ENCODE measurements around the gene CSF1. TPM values are rescaled to one million over a fixed set of nuclear protein-coding genes. Genes with fewer than 3 reads are reported as not detected.

CSF1 gene
- polyA plus RNA-seq, 1 donor (not counting 4 experiments of a cell fraction or from before 2014, with no cell fraction given) = 1.8 TPM

- Histone ChIP-seq H3K4me3 (ENCODE audit: control insufficient read depth in 2 of 3, extremely low read depth in 1 of 3, insufficient read depth in 2 of 3, low read depth in 1 of 3, low read length in 3 of 3) (no peak overlapping the region), H2AFZ (ENCODE audit: control insufficient read depth, low read length) (no peak overlapping the region), H3K79me2 (ENCODE audit: control insufficient read depth, insufficient read depth, low read length) (no peaks in the 10 kb centered on the region), H3K4me1 (ENCODE audit: control insufficient read depth, extremely low read depth, insufficient read depth, low read length) (peaks cover 20% of the 10 kb centered on the region), H3K9me3 (ENCODE audit: control insufficient read depth, low read depth, low read length) (no peaks in the 10 kb centered on the region), H3K9me1 (ENCODE audit: control insufficient read depth, extremely low read depth, insufficient read depth, low read length) (no peaks in the 10 kb centered on the region), H3K36me3 (ENCODE audit: control insufficient read depth in 2 of 2, extremely low read depth in 1 of 2, insufficient read depth in 2 of 2, low read length in 2 of 2) (no peaks in the 10 kb centered on the region), H3K9ac (ENCODE audit: control insufficient read depth, extremely low read depth, insufficient read depth, low read length) (no peak overlapping the region), H3K27ac (ENCODE audit: control insufficient read depth, insufficient read depth, low read length) (no peak overlapping the region), H3K4me2 (ENCODE audit: control insufficient read depth, extremely low read depth, insufficient read depth, low read depth, low read length) (no peak overlapping the region), H3K27me3 (ENCODE audit: control insufficient read depth, extremely low read depth, insufficient read depth, low read length) (peaks cover 19% of the 10 kb centered on the region), H4K20me1 (ENCODE audit: control insufficient read depth, extremely low read depth, insufficient read depth, low read length) (no peaks in the 10 kb centered on the region)
- dilution Hi-C loops (cut with MboI; ENCODE audit: extremely low pct_ligation_motif_present, low sequenced_read_pairs) = no loop called here
- no peak for TF ChIP-seq CTCF (optimal IDR thresholded peaks at IDR 0.05 in 1 of 3, IDR thresholded peaks at IDR 0.05 in 1 of 3, conservative IDR thresholded peaks at IDR 0.05 in 1 of 3; ENCODE audit: extremely low read depth in 1 of 3, insufficient read depth in 2 of 3, low read length in 3 of 3)
- TF ChIP-seq EZH2 (IDR thresholded peaks at IDR 0.05; ENCODE audit: low read length) = no peak
- no peak for FAIRE-seq
- no peak for DNase-seq (ENCODE audit: low read depth, low spot score)
Measured at GRCh38 chr1:109889094-109889493, 21.6 kb upstream of the CSF1 start.

GRCh38 chr1:109890115-109890953 lies 20.3 kb upstream of the CSF1 start:
- H3K27me3 ChIP-seq (ENCODE audit: control insufficient read depth, extremely low read depth, insufficient read depth, low read length) = peaks cover 22% of the 10 kb centered on the region
- no peak for DNase-seq (ENCODE audit: low read depth, low spot score)
- no peaks in the 10 kb centered on the region for H3K79me2 ChIP-seq (ENCODE audit: control insufficient read depth, insufficient read depth, low read length)
- H3K4me3 ChIP-seq (ENCODE audit: control insufficient read depth in 2 of 3, extremely low read depth in 1 of 3, insufficient read depth in 2 of 3, low read depth in 1 of 3, low read length in 3 of 3) = no peak overlapping the region
- no peaks in the 10 kb centered on the region for H3K9me1 ChIP-seq (ENCODE audit: control insufficient read depth, extremely low read depth, insufficient read depth, low read length)
- H4K20me1 ChIP-seq (ENCODE audit: control insufficient read depth, extremely low read depth, insufficient read depth, low read length) = no peaks in the 10 kb centered on the region
- no peak overlapping the region for H2AFZ ChIP-seq (ENCODE audit: control insufficient read depth, low read length)
- FAIRE-seq = no peak
- no peaks in the 10 kb centered on the region for H3K36me3 ChIP-seq (ENCODE audit: control insufficient read depth in 2 of 2, extremely low read depth in 1 of 2, insufficient read depth in 2 of 2, low read length in 2 of 2)
- TF ChIP-seq CTCF (optimal IDR thresholded peaks at IDR 0.05 in 1 of 3, IDR thresholded peaks at IDR 0.05 in 1 of 3, conservative IDR thresholded peaks at IDR 0.05 in 1 of 3; ENCODE audit: extremely low read depth in 1 of 3, insufficient read depth in 2 of 3, low read length in 3 of 3) (no peak), EZH2 (IDR thresholded peaks at IDR 0.05; ENCODE audit: low read length) (no peak)
- H3K27ac ChIP-seq (ENCODE audit: control insufficient read depth, insufficient read depth, low read length) = no peak overlapping the region
- no peak overlapping the region for H3K9ac ChIP-seq (ENCODE audit: control insufficient read depth, extremely low read depth, insufficient read depth, low read length)
- H3K4me2 ChIP-seq (ENCODE audit: control insufficient read depth, extremely low read depth, insufficient read depth, low read depth, low read length) = no peak overlapping the region
- H3K4me1 ChIP-seq (ENCODE audit: control insufficient read depth, extremely low read depth, insufficient read depth, low read length) = peaks cover 20% of the 10 kb centered on the region
- H3K9me3 ChIP-seq (ENCODE audit: control insufficient read depth, low read depth, low read length) = no peaks in the 10 kb centered on the region
- dilution Hi-C loops (cut with MboI; ENCODE audit: extremely low pct_ligation_motif_present, low sequenced_read_pairs) = no loop called here

Measured in keratinocyte (primary cell).